OCI-M2 (cell line): ENCODE results near the gene DOCK10.

ENCODE experiments used
- DNase-seq: peaks from one replicate; lab custom pipeline; 2025; ENCODE audit not compliant: unreplicated experiment; lab: John Stamatoyannopoulos, UW

Gene DOCK10

DNA sequence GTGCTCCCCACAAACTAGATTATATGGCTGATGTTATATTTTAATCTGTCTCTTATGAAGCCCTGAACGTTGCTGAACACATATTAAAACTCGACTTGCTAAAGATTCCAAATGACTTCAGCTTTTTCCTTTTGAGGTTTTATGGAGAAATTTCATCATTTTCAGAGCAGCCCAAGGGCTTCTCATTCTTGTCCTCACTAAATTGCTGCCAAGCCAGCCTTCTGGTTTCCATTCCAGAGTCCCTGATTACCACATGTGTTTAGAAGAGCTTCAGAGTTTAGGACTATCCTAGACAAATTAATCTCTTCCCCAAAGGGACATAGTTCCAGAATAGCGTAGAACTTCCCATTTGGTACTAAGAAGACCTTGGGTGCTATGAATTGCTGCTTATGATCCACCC is 248.3 kb downstream of the DOCK10 start:
- DNase-seq, result no peak

DNA sequence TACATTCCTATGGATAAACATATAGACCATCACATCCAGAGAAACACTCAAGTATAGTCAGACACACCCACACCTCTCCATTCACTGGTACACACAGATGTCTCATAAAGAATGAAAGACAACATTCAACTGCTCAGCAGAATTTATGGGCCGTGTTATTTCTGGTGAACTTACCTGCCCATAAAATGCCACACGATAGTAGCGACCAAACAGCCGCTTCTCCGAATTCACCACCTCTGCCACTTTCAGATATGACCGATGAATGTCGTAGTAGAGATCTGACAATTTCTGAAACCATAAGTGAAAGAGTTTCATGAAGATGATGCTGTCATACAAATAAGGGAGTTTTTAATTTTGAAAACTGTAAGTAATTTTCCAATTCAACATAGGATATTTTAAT is 255.4 kb downstream of the DOCK10 start:
- DNase-seq, result no peak

DNA sequence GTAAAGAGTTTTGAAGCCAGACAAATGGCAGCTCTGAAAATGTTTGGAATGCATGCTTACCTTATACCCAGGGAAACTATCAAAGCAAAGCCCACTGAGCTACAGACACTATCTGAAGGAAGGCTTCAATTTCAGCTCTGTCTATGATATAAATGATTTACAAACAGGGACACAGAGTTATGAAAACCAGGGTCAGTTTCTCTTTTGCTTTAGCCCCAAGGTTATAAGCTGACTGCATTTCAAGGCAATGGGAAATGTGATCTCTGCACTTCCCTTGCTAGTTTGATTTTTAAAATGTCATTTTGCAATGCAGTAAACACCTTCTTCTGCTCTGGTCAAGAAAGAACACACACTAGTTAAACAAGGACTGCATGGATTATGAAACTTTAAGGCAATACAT is 260.9 kb downstream of the DOCK10 start:
- DNase-seq, result no peak

DNA sequence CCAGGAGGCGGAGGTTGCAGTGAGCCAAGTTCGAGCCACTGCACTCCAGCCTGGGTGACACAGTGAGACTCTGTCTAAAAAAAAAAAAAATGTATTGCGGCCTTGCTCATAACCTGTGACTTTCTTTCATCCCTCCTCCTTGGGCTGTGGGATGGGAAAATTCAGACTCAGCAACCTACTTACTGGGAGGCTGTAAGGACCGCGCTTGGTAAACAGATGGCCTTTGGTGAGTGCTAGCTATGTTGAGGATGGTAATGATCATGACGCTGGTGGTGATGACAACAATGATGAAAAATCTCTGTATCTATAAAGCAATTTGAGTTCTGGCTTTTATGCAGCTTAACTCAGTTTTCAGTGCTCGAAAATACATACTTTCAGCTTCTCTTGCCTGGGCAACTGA is 261.4 kb downstream of the DOCK10 start:
- no peak for DNase-seq

DNA sequence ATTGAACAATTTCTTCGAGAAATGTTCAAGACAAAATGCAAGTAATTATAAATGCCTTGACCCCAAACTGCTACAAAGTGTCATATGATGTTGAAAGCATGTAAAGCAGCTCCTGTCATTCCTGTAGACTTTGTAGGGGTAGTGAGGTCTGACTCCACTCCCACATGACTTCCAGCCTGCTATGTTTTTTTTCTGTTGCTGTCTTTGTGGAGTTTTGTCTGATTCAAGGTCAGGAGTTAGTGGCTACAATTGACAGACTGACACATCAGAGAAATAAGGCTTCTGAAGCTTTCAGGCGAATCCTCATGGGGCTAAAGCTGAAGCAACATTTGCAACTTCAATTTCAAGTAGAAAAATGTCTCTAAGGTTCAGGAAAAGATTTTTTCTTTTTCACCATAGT is 262.2 kb downstream of the DOCK10 start:
- DNase-seq, result no peak

DNA sequence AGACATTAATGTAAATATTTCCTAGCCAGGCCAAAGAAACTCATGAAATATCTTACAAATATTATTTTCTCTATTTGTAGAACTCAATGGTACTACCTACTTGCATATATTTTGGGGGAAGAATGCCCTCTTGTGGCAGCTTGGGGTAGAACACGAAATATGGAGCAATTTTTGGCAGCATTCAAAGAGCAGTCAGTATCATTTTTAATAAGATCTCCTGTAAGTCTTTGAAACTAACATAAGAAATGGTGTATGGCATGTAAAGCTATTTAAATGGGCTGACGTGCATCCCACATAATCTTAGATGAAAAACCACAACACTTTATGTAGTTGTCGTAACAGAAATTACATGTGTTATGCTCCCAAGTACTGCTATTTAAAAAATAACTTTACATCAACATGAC is 263.8 kb downstream of the DOCK10 start:
- DNase-seq, result no peak

DNA sequence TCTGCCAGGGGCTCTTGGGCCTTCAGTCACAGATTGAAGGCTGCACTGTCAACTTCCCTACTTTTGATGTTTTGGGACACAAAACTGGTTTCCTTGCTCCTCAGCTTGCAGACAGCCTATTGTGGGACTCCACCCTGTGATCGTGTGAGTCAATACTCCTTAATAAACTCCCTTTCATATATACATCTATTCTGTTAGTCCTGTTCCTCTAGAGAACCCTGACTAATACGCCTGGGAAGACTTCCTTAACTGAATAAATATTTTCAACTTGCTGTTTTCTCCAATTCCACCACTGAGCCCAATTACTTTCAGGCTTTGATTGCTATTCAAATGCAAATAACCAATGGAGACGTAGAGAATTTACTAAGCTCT is 264.7 kb downstream of the DOCK10 start:
- DNase-seq, result no peak

DNA sequence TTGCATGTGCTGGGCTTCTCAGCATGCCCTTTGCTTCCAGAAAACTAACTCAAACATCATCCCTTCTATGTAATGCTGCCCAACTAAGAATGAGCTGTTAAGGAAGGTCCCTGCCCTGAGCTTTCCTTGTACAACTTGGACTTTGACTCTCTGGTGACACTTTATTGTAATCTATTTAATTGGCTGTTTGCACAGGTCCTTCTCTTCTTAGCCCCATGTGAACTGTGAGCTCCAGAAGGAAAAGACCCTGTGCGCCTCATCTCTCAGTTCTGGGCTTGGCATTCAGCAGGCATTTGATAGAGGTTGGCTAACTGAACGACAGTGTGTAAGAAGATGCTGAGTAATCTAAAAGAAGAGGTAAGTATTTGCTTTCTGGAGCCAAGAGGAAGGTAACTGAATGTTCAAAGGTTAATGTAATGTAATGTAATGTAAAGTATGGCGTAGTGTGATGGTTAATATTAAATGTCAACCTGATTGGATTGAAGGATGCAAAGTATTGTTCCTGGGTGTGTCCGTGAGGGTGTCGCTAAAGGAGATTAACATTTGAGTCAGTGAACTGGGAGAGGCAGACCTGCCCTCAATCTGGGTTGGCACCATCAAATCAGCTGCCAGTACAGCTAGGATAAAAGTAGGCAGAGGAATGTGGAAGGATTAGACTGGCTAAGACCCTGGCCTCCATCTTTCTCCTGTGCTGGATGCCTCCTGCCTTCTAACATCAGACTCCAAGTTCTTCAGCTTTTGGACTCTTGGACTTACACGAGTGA is 265.3 kb downstream of the DOCK10 start:
- no peak for DNase-seq

DNA sequence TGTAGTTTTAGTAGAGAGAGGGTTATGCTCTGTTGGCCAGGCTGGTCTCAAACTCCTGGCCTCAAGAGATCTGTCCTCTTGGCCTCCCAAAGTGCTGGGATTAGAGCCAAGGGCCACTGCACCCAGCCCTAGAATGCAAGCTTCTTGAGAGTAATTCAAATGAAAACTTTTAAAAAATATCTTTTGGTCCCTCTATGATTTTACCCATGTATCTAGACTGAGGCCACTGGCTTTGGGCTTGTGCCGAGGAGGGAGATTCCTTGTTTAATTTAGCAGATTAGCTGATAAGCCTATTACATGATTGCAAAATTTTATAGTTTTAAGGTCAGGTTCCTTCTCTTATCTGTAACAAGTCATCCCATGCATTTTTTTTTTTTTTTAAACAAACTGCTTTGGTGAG is 266.6 kb downstream of the DOCK10 start:
- DNase-seq, result no peak

DNA sequence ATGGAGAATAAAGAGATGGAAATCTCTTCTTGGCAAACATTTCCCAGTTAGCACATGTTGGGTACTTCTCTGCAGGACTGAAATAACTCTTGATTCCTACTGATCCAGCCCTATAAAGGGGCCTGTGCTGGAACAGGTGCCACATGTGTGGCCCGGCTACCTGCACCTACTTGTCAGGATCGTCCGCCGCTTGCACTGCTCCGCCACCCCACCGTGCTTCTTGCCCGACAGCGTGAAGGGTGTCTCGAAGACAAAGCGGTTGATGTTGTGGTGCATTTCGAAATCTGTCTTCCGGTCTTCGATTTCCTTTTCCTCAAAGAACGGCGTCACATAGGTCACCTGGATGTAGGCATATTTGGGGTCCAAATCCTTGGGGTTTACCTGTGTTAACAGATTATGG is 267.5 kb downstream of the DOCK10 start:
- no peak for DNase-seq

DNA sequence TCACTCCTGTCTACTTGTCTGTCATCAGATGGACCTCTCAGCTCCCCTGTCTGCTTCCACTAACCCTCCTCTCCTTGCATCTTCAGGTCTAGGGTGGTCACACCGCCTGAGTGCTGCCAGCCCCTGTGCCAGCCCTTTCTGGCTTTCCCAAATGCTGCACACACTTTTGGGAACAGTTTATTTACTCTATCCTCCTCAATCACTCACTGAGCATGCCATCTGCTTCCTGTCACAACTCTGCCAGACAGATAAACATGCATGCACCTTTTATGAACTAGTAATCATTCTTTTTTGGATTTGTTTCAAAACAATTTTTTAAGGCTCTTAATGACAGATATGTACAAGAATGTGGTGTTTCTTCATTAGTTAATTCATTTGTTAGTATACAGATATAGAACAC is 269.8 kb downstream of the DOCK10 start:
- no peak for DNase-seq

DNA sequence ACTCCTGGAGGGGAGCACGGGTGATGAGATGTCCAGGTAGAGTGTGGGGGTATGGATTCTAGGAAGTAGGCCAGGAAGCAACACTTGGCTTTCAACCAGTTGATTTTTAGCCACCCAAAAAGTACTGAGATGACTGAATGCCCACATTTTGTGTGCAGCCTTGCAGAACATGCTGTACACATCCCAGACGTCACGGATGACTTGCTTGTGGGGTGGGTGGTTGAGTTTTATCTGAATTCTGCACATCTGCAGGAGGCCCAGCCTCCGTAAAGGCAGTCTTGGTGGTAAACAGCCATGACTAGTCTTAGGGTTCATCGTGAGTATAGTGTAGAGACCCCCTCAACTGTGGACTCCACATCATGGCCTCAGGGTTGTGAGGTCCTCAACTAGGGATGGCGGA is 272.8 kb downstream of the DOCK10 start:
- DNase-seq, result no peak

DNA sequence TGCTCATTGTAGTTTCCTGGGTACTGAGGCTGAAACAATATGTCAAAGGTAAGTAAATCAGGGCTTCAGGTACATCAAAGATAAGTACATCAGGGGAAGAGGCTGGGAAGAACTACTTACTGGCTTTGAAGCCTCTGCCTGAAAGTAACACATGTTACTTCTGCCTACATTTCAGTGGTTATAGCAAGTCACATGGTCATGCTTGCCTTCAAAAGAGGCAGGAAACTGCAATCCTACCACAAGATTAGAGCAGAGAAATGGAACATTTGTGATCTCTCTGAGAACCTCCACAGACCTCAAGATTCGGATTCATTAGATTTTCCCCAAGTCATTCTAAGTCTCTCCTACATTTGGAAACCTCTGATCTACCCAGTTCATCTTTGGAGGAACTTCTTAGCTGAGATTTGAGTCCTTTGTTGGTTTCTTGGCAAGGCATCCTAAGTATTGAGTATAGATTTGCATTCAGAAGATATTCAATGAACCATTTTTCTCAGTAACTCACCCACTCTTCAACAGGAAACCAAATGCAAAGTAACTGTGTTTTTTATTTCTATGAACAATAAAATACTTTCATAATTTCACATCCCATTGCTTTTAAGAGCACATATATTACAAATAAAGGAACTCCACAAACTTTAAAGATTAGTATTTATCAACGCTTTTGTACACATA is 277.6 kb downstream of the DOCK10 start:
- no peak for DNase-seq

DNA sequence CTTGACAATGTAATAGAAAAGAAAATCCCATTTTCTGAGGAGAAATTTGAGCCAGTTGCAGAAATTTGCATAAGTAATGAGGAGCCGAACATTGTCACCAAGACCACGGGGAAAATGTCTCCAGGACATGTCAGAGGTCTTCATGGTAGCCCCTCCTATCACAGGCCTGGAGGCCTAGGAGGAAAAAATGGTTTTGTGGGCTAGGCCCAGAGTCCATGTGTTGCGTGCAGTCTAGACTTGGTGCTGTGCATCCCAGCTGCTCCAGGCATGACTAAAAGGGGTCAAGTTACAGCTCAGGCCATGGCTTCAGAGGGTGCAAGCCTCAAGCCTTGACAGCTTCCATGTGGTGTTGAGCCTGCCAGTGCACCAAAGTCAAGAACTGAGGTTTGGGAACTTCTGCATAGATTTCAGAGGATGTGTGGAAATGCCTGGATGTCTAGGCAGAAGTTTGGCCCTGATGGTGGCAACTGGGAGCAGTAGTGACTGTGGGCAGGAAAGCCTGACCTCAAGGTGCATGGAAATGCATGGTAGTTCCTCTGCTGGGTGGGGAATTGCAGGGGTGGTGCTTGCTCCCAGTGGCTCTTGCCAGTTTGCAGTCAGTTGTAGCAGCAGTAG is 284.2 kb downstream of the DOCK10 start:
- DNase-seq, result no peak

DNA sequence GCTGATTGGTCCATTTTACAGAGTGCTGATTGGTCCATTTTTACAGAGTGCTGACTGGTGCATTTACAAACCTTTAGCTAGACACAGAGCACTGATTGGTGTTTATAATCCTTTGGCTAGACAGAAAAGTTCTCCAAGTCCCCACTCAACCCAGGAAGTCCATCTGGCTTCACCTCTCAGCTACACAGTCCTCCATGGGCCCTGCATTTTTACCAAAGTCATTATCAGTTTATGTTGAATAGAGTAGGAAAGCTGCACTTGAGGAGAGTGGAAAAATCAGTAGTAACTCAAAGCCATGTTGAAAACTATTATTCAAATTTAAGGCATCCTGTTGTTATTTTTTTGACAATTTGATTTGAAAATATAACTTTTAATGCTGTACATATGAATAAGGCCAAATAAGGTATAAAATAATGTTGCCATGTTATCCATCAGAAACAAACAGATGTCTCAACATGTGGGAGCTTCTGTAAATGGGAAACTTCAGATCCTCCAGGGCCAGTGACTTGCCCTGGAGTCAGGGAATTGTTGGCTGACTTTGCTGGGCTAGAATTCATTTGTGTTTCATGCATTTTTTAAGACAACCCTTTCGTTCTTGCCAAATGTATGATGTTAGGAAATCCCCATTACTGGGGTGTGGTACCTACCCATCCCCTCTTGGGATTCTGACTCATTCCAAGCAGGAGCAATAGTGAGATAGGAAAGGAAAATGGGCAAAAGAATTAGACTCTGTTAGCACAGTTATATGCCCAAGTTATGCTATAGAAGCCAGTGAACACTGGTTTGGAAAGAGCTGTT is 288.3 kb downstream of the DOCK10 start:
- DNase-seq, result no peak

DNA sequence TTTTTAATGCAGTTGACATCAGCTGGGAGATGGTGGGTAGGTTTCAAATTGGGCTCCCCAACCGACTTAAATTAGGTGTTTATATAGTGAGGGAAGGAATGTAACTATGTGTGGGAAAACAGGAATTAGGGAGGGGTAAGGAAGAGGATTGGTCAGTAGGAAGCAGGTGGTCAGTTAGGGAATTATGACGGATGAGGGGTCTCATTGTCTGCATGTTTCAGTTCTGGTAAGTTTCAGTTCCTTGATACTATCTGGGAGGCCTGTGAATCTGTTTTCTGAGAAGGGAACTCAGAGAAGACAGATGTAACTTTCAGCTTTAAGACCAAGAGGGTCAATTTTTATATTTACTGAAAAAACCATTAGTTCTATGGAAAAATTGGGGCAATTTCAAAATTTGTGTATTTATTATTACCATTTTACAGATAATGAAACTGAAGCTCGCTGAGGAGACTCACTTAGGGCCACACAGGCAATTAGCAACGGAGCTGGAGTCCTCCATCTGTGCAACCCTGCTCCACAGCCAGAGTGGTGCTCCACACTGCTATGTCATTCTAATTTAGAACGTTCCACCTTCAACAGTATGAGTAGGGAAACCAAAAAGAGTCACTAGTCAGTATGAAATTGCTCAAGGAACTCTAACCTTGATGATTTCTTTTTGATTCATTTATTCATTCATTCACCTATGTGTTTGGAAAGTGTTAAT is 290.1 kb downstream of the DOCK10 start:
- DNase-seq, result no peak

DNA sequence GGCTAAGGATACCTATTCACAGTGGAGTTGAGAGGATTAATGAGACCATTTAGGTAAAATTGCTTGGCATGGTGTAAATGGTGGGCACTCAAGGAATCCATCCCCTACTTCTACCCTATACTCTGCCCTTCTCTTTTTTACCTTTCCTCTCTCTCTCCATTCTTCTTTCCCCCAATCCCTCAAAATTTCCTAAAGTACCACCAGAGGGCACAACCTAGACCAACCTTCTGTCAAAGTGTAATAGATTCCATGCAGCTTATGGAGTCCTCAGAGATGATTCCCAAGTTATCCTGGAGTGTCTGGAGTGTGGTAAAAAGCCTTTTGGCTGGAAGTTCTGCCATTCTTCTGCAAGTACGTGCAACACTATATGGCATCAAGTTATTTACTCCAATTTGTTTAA is 293.1 kb downstream of the DOCK10 start:
- no peak for DNase-seq

DNA sequence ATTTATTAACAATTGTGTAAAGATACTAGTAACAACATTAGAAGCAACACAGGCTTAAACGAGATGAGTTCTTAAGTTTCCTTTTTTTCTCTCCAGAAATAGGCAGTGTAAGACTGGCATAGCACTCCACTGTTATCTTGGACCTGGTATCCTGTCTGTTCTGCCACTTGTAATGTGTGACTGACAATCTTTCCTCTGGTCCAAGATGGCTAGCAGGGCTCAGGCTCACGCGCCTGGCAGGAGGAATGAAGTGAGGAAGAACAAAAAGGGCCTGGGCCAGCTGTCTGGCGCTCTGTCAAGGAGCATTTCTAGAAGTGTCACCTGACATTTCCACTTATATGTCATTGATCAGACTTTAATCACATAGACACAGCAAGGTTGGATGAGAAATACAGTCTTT is 294.5 kb downstream of the DOCK10 start:
- DNase-seq, result no peak

DNA sequence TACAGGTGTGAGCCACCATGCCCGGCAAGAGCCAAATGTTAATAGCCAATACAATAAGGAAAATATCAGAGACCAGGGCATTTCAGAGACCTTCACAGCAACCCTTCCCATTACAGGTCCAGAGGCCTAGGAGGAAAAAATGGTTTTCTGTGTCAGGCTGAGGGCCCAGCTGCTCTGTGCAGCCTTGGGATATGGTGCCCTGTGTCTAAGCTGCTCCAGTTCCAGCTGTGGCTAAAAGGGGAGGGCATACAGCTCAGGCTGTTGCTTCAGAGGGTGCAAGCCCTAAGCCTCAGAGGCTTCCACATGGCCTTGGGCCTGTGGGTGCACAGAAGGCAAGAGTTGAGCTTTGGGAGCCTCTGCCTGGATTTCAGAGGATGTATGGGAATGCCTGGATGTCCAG is 306.0 kb downstream of the DOCK10 start:
- no peak for DNase-seq

DNA sequence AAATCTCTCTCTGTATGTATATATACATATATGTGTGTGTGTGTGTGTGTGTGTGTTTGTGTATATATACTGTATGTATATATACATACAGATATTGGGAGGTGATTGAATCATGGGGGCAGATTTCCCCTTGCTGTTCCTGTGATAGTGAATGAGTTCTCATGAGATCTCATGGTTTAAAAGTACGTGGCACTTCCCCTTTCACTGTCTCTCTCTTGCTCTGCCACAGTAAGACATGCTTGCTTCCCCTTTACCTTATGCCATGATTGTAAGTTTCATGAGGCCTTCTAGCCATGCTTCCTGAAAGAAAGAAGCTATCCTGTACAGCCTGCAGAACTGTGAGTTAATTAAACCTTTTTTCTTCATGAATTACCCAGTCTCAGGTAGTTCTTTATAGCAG is 307.3 kb downstream of the DOCK10 start:
- no peak for DNase-seq

DNA sequence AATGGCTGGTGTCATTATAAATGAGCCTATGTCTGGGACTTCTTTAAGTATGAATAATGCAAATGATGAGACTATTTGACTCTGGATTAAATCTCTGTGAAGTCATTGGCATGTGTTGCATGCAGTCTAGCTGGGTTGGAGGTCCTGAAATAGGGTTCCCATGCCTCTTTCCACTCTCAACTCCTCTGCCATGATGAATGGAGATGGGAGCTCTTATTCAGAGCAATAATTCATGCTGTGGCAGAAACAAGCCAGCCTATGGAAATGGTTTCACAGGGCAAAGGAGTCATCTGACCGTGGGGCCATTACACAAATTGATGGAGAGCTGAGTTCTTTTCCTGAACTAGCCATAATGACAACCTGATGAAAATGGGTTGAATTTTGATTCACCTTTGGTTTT is 310.6 kb downstream of the DOCK10 start:
- no peak for DNase-seq
